Right lobe of liver (tissue), 4 donors: ENCODE data around the gene OTUD1.

Experiments
- CTCF ChIP-seq, 4 donors: fragments of 200-600 bp in 3 of 4; fragments of 450-650 bp in 1 of 4; IDR thresholded peaks; one replicate each; pipeline versions ENCODE4 v1.5.1 to v1.8.0; 2016 to 2022; ENCODE audit warnings: antibody characterized with exemption in 4 of 4, mild to moderate bottlenecking in 2 of 4
- POLR2A ChIP-seq: fragments of 450-650 bp; IDR thresholded peaks from one replicate; pipeline ENCODE4 v1.6.1; 2017; ENCODE audit warnings: antibody characterized with exemption, mild to moderate bottlenecking
- donor health status: DM: no; HTN: no; CAD: no.
- donor health status: DM: no; HTN: no; CAD: no.
- donor health status: DM: no; HTN: yes; CAD: no.

DNA sequence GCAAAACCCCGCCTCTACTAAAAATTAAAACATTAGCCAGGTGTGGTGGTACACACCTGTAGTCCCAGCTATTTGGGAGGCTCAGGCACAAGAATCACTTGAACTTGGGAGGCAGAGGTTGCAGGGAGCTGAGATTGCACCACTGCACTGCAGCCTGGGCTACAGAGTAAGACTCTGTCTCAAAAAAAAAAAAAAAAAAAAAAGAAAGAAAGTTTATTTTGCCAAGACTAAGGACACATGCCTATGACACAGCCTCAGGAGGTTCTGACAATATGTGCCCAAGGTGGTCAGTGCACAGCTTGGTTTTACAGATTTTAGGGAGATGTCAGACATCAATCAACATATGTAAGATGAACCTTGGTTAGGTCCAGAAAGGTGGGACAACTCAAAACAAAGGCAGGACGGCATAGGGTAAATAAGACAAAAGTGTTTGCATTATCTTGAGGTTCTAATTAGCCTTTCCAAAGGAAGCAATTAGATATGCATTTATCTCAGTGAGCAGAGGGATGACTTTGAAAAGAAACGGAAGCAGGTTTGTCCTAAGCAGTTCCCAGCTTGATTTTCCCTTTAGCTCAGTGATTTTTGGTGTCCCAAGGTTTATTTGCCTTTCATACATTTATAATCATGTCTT, 20.7 kb upstream of the OTUD1 start:
- no peak for TF ChIP-seq POLR2A
- TF ChIP-seq CTCF (IDR thresholded peaks at IDR 0.05) = no peak
